HepG2 (cell line): ENCODE data around the gene AQP10. TPM values are rescaled to one million over a fixed set of nuclear protein-coding genes. Genes with fewer than 3 reads are reported as not detected.

ENCODE experiments used
- CREM ChIP-seq, 2 experiments: sonication (generic) in 1 of 2; formaldehyde crosslinking in 1 of 2; IDR thresholded peaks; 2 replicates each; pipeline versions ENCODE4 v1.4.0 to v1.6.1; 2016 to 2020; ENCODE audit warnings: antibody characterized with exemption in 1 of 2, mild to moderate bottlenecking in 1 of 2, missing genetic modification reagents in 1 of 2
- ELF3 ChIP-seq: IDR thresholded peaks from 2 replicates; pipeline ENCODE4 v1.6.1; 2016; ENCODE audit warnings: missing genetic modification reagents, missing compliant biosample characterization
- HDAC2 ChIP-seq: sonication (generic); formaldehyde crosslinking; IDR thresholded peaks from 2 replicates; pipeline ENCODE4 v1.4.0; 2020; ENCODE audit warnings: missing genetic modification reagents
- HOXA3 ChIP-seq: sonication (generic); formaldehyde crosslinking; IDR thresholded peaks from 2 replicates; pipeline ENCODE4 v1.5.0; 2020; ENCODE audit warnings: missing genetic modification reagents
- MYNN ChIP-seq: sonication (generic); formaldehyde crosslinking; IDR thresholded peaks from 2 replicates; pipeline ENCODE4 v1.4.0; 2020; ENCODE audit warnings: mild to moderate bottlenecking, low read depth, missing genetic modification reagents
- NFKB2 ChIP-seq: sonication (generic); formaldehyde crosslinking; IDR thresholded peaks from 2 replicates; pipeline ENCODE4 v1.4.0; 2020; ENCODE audit warnings: missing genetic modification reagents, borderline replicate concordance
- TBX3 ChIP-seq: fragments of 450-650 bp; IDR thresholded peaks from 2 replicates; pipeline ENCODE4 v1.6.1; 2017; ENCODE audit warnings: antibody characterized with exemption, mild to moderate bottlenecking, inconsistent platforms, borderline replicate concordance
- TCF12 ChIP-seq, 2 experiments: fragments of 450-650 bp in 1 of 2; sonication (generic) in 1 of 2; formaldehyde crosslinking in 1 of 2; IDR thresholded peaks; 2 replicates each; pipeline versions ENCODE4 v1.6.1 to v1.8.0; 2017 to 2022; ENCODE audit warnings: antibody characterized with exemption in 1 of 2, mild to moderate bottlenecking in 1 of 2, missing genetic modification reagents in 1 of 2, moderate library complexity in 1 of 2
- ZNF3 ChIP-seq: IDR thresholded peaks from 2 replicates; pipeline ENCODE4 v1.7.0; 2017; ENCODE audit warnings: inconsistent platforms
- ZNF431 ChIP-seq: sonication (generic); formaldehyde crosslinking; IDR thresholded peaks from 2 replicates; pipeline ENCODE4 v1.9.0; 2022; ENCODE audit warnings: missing genetic modification reagents, low read depth, mild to moderate bottlenecking, borderline replicate concordance
- ZNF747 ChIP-seq: sonication (generic); formaldehyde crosslinking; IDR thresholded peaks from 2 replicates; pipeline ENCODE4 v1.8.1; 2023; ENCODE audit warnings: missing genetic modification reagents, mild to moderate bottlenecking, borderline replicate concordance
- ZNF775 ChIP-seq: sonication (generic); formaldehyde crosslinking; IDR thresholded peaks from 2 replicates; pipeline ENCODE4 v1.4.0; 2020; ENCODE audit warnings: missing genetic modification reagents, mild to moderate bottlenecking, moderate library complexity, borderline replicate concordance
- polyA plus RNA-seq, 8 experiments: library from polyadenylated mRNA; depleted of rRNA in 3 of 8; stranded (reverse) in 7 of 8; unstranded in 1 of 8; fragments of >200 nt; fragmentation: Illumina TruSeq in 4 of 8; extraction: Trizol in 4 of 8; gene quantifications; 2 replicates each; pipeline versions ENCODE4 v1.2.1 to v1.2.3, GENCODE V29; 2011 to 2016; ENCODE audit warnings: low read depth in 4 of 8, missing spikeins in 1 of 8, mixed read lengths in 1 of 8; ENCODE audit not compliant: insufficient read depth in 1 of 8
- total RNA-seq, 5 experiments: library from RNA; depleted of rRNA; stranded (reverse); fragments of >200 nt; fragmentation: Illumina TruSeq; extraction: Trizol; gene quantifications; 2 replicates each; pipeline ENCODE4 v1.2.3, GENCODE V29; 2016; ENCODE audit warnings: low read depth in 1 of 5
- TF ChIP-seq, protein P1 (sequence below): sonication (generic); formaldehyde crosslinking; IDR thresholded peaks from 2 replicates; pipeline ENCODE4 v1.8.1; 2023; ENCODE audit warnings: mild to moderate bottlenecking, inconsistent platforms, moderate library complexity, missing genetic modification reagents, borderline replicate concordance
- TF ChIP-seq, protein P2 (sequence below): IDR thresholded peaks from 2 replicates; pipeline ENCODE4 v1.6.1; 2016; ENCODE audit warnings: missing genetic modification reagents, missing compliant biosample characterization
- TF ChIP-seq, protein P3 (sequence below): sonication (generic); formaldehyde crosslinking; IDR thresholded peaks from 2 replicates; pipeline ENCODE4 v1.4.0; 2020; ENCODE audit warnings: missing genetic modification reagents
- TF ChIP-seq, protein P4 (sequence below): conservative IDR thresholded peaks from 2 replicates; pipeline ENCODE4 v1.6.1; 2018; ENCODE audit warnings: missing genetic modification reagents
- TF ChIP-seq, protein P5 (sequence below): IDR thresholded peaks from 2 replicates; pipeline ENCODE4 v1.6.1; 2012; ENCODE audit warnings: low read depth, low read length, improper control_type of control experiment

AQP10 gene
- total and polyA plus RNA-seq, 2 of the 13 experiments (the other 11 are each of a cell fraction or from before 2014, with no cell fraction given): 0.30 TPM; not detected in 1

DNA sequence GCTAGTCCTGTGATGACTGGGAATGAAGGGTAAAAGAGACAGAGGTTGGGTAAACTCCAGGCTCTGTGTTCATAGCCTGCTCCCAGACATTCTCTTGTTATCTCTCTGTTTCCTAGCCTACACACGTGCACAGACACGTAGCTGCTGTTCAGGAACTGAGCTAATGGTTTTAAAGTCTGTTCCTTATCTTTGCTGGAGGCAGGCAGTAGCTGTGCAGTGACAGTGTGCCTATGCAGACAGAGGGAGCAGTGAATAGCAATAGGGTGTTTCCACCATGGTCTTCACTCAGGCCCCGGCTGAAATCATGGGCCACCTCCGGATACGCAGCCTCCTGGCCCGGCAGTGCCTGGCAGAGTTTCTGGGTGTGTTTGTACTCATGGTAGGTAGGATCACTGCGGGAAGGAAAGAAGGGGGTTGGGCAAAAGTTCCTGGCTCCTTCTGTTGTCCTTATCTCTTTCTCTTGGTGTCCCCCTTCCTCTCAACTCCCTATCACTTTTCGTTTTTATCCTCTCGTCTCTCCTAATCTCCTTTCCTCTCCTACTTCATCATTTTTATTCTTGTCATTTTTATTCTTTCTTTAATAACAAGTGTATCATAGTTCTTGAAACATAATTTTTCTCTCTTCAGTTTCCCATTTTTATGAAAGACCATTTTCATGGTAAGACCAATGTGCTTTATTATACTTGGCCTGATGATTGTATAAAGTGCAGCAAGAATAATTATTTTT lies at the start of gene AQP10 (continued):
- TF ChIP-seq, protein P1, sequence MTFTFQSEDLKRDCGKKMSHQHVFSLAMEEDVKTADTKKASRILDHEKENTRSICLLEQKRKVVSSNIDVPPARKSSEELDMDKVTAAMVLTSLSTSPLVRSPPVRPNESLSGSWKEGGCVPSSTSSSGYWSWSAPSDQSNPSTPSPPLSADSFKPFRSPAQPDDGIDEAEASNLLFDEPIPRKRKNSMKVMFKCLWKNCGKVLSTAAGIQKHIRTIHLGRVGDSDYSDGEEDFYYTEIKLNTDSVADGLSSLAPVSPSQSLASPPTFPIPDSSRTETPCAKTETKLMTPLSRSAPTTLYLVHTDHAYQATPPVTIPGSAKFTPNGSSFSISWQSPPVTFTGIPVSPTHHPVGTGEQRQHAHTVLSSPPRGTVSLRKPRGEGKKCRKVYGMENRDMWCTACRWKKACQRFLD (CRISPR knock-in tag): no peak
- TF ChIP-seq ELF3 (CRISPR knock-in tag) (peak; percentile 56; the same call in 1 of the 2 replicates), NFKB2 (no peak), ZNF747 (CRISPR knock-in tag) (no peak), MYNN (no peak), ZNF3 (no peak), HOXA3 (peak; percentile 34; the same call in 1 of the 2 replicates), ZNF775 (no peak), TCF12 (IDR thresholded peaks at IDR 0.05) (no peak), TCF12 (CRISPR knock-in tag; IDR thresholded peaks at IDR 0.05) (no peak), TBX3 (no peak), CREM (IDR thresholded peaks at IDR 0.05) (no peak), CREM (CRISPR knock-in tag; IDR thresholded peaks at IDR 0.05) (no peak), ZNF431 (CRISPR knock-in tag) (no peak), HDAC2 (CRISPR knock-in tag) (peak; percentile 62; the same call in 1 of the 2 replicates)
- TF ChIP-seq, protein P2, sequence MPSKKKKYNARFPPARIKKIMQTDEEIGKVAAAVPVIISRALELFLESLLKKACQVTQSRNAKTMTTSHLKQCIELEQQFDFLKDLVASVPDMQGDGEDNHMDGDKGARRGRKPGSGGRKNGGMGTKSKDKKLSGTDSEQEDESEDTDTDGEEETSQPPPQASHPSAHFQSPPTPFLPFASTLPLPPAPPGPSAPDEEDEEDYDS (CRISPR knock-in tag): no peak
- TF ChIP-seq, protein P3, sequence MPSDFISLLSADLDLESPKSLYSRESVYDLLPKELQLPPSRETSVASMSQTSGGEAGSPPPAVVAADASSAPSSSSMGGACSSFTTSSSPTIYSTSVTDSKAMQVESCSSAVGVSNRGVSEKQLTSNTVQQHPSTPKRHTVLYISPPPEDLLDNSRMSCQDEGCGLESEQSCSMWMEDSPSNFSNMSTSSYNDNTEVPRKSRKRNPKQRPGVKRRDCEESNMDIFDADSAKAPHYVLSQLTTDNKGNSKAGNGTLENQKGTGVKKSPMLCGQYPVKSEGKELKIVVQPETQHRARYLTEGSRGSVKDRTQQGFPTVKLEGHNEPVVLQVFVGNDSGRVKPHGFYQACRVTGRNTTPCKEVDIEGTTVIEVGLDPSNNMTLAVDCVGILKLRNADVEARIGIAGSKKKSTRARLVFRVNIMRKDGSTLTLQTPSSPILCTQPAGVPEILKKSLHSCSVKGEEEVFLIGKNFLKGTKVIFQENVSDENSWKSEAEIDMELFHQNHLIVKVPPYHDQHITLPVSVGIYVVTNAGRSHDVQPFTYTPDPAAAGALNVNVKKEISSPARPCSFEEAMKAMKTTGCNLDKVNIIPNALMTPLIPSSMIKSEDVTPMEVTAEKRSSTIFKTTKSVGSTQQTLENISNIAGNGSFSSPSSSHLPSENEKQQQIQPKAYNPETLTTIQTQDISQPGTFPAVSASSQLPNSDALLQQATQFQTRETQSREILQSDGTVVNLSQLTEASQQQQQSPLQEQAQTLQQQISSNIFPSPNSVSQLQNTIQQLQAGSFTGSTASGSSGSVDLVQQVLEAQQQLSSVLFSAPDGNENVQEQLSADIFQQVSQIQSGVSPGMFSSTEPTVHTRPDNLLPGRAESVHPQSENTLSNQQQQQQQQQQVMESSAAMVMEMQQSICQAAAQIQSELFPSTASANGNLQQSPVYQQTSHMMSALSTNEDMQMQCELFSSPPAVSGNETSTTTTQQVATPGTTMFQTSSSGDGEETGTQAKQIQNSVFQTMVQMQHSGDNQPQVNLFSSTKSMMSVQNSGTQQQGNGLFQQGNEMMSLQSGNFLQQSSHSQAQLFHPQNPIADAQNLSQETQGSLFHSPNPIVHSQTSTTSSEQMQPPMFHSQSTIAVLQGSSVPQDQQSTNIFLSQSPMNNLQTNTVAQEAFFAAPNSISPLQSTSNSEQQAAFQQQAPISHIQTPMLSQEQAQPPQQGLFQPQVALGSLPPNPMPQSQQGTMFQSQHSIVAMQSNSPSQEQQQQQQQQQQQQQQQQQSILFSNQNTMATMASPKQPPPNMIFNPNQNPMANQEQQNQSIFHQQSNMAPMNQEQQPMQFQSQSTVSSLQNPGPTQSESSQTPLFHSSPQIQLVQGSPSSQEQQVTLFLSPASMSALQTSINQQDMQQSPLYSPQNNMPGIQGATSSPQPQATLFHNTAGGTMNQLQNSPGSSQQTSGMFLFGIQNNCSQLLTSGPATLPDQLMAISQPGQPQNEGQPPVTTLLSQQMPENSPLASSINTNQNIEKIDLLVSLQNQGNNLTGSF (CRISPR knock-in tag): no peak
- TF ChIP-seq, protein P4, sequence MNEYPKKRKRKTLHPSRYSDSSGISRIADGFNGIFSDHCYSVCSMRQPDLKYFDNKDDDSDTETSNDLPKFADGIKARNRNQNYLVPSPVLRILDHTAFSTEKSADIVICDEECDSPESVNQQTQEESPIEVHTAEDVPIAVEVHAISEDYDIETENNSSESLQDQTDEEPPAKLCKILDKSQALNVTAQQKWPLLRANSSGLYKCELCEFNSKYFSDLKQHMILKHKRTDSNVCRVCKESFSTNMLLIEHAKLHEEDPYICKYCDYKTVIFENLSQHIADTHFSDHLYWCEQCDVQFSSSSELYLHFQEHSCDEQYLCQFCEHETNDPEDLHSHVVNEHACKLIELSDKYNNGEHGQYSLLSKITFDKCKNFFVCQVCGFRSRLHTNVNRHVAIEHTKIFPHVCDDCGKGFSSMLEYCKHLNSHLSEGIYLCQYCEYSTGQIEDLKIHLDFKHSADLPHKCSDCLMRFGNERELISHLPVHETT: no peak
- TF ChIP-seq, protein P5, sequence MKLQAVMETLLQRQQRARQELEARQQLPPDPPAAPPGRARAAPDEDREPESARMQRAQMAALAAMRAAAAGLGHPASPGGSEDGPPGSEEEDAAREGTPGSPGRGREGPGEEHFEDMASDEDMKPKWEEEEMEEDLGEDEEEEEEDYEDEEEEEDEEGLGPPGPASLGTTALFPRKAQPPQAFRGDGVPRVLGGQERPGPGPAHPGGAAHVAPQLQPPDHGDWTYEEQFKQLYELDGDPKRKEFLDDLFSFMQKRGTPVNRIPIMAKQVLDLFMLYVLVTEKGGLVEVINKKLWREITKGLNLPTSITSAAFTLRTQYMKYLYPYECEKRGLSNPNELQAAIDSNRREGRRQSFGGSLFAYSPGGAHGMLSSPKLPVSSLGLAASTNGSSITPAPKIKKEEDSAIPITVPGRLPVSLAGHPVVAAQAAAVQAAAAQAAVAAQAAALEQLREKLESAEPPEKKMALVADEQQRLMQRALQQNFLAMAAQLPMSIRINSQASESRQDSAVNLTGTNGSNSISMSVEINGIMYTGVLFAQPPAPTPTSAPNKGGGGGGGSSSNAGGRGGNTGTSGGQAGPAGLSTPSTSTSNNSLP: no peak
